Natural killer cell treated with Interleukin-12 subunit alpha and Interleukin-12 subunit beta and Interleukin-15 and Interleukin-18, amount 100 ng/mL, for 72 hours (primary cell): Measurements from ENCODE around the gene SAXO2. TPM values are rescaled to one million over a fixed set of nuclear protein-coding genes. Genes with fewer than 3 reads are reported as not detected.
"Not testable (repeated sequence)": the region's sequence is repeated elsewhere in the genome, so short reads cannot be mapped to it uniquely, and the experiment has no call there.

Source experiments
- ATAC-seq, 2 donors: fragments of 150-1000 bp; cut with Tn5 transposase in 1 of 2; sonication (Bioruptor Pico), chemical (Tn5 transposase) in 1 of 2; 2 replicates each; pipeline ENCODE4 v1.10.0; 2021
- DNase-seq: peaks from one replicate; pipeline ENCODE4 v3.0.0; 2022; ENCODE audit warnings: low spot score
- H3K27ac Mint-ChIP-seq, 2 donors: 1 replicate in 1 of 2; 2 replicates in 1 of 2; pipeline ENCODE4 v1.8.0; 2022; ENCODE audit warnings: mixed read lengths in 2 of 2, mild to moderate bottlenecking in 1 of 2, moderate library complexity in 1 of 2
- H3K27me3 Mint-ChIP-seq, 2 donors: 1 replicate in 1 of 2; 2 replicates in 1 of 2; pipeline ENCODE4 v1.8.0; 2022; ENCODE audit warnings: mixed read lengths in 2 of 2
- H3K36me3 Mint-ChIP-seq: one replicate; pipeline ENCODE4 v1.8.0; 2022; ENCODE audit warnings: mixed read lengths
- H3K4me1 Mint-ChIP-seq, 2 donors: 1 replicate in 1 of 2; 2 replicates in 1 of 2; pipeline ENCODE4 v1.8.0; 2022; ENCODE audit warnings: low read depth in 2 of 2, mixed read lengths in 2 of 2, mild to moderate bottlenecking in 1 of 2
- H3K4me3 Mint-ChIP-seq: one replicate; pipeline ENCODE4 v1.8.0; 2022; ENCODE audit warnings: mixed read lengths
- H3K9me3 Mint-ChIP-seq: 2 replicates; pipeline ENCODE4 v1.8.0; 2022; ENCODE audit warnings: mixed read lengths
- total RNA-seq, 2 donors: library from RNA; stranded (reverse); gene quantifications; one replicate each; pipeline ENCODE4 v1.2.3, GENCODE V29; 2022

Gene SAXO2
- total RNA-seq, 2 donors from 2014 or later = 0.59 to 1.3 TPM

DNA sequence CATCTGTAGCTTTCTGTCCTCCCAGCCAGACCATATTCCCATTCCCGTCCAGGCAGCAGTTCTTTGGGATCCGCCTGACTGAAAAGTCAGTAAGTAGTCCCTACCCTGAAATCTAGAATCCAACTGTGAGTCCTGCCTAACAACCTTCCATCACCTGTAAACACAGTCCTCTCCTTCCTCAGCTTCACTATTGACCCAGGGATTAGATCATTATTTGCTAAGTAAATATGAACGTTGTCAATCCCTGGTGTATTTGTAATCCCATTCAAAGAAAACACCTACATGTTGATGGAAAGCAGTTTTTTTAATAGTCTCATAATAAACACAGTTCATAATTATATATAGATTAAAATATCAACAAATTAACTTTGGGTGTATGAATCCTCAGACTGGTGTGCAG lies 732 bp downstream of the SAXO2 start:
- peak overlapping the region; percentile 62 to 80 for H3K27ac Mint-ChIP-seq
- peaks cover 6% of the 10 kb centered on the region for H3K36me3 Mint-ChIP-seq
- no peaks in the 10 kb centered on the region for H3K27me3 Mint-ChIP-seq
- DNase-seq = no peak
- H3K4me1 Mint-ChIP-seq = peaks cover 15 to 26% of the 10 kb centered on the region in 2 donors
- peak overlapping the region; percentile 86 for H3K4me3 Mint-ChIP-seq
- no peaks in the 10 kb centered on the region for H3K9me3 Mint-ChIP-seq
- no peak for ATAC-seq

DNA sequence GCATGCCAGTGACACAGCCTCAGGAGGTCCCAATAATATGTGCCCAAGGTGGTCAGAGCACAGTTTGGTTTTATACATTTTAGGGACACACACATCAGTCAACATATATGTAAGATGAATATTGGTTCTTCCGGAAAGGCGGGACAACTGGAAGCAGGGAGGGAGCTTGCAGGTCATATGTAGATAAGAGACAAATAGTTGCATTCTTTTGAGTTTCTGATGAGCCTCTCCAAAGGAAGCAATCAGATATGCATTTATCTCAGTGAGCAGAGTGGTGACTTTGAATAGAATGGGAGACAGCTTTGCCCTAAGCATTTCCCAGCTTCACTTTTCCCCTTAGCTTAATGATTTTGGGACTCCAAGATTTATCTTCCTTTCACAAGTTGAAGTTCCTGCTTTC lies 4.5 kb downstream of the SAXO2 start:
- H3K4me1 Mint-ChIP-seq, H3K9me3 Mint-ChIP-seq, H3K4me3 Mint-ChIP-seq, ATAC-seq, H3K36me3 Mint-ChIP-seq, H3K27ac Mint-ChIP-seq, DNase-seq, H3K27me3 Mint-ChIP-seq: not testable (repeated sequence)

DNA sequence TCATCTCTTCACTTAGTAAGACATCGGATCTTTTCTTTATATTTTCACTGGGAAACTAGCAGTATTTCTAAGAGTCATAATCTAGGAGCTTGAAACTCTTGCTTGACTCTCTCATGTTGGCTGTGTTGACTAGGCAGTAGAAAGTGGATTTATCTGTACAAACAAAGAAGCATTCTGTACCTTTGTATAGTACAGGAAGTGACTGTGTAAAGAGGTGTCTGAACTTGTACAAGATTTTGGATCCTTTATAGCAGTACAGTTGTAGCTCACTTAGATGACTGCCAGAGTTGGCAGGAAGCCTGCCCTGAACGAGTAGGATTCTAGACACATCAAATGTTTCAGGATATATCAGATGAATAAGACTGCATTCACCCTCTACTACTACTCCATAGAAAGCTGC lies 5.8 kb downstream of the SAXO2 start:
- not testable (repeated sequence) for ATAC-seq, H3K4me1 Mint-ChIP-seq, H3K36me3 Mint-ChIP-seq, H3K9me3 Mint-ChIP-seq, H3K27ac Mint-ChIP-seq, H3K4me3 Mint-ChIP-seq, DNase-seq, H3K27me3 Mint-ChIP-seq

DNA sequence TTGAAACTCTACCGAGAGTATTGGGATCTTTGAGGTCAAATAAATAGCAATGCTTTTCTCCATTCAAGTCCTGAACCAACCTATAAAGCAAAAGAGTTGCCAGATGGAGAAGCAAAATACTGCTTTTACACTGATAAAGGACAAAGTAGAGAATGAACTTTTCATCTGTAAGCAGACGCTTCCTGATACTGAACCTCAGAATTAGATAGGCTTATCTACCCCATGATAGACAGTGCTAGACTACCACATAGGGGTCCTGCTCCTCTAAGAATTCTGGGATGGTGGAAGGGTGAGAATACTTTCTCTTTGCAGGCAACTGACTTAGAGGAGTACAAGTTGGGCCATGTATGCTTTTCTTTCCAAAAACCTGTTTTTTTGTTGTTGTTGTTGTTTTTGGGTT lies 9.5 kb downstream of the SAXO2 start:
- ATAC-seq = no peak
- DNase-seq = no peak
- Mint-ChIP-seq H3K4me1 (no peaks in the 10 kb centered on the region), H3K36me3 (no peaks in the 10 kb centered on the region), H3K27ac (no peak overlapping the region), H3K27me3 (peaks cover 17 to 18% of the 10 kb centered on the region in 2 donors), H3K4me3 (no peak overlapping the region), H3K9me3 (no peaks in the 10 kb centered on the region)

DNA sequence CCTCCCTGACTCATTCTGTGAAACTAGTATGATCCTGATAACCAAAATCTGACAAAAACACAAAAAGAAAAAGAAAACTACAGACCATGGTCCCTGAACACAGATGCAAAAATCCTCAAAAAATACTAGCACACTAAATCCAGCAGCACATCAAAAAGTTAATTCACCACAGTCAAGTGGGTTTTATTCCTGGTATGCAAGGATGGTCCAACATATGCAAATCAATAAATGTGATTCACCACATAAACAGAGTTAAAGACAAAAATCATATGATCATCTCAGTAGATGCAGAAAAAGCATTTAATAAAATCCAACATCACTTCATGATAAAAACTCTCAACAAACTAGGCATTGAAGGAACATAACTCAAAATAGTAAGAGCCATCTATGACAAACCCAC lies 12.8 kb downstream of the SAXO2 start:
- Mint-ChIP-seq H3K27me3 (peaks cover 24 to 30% of the 10 kb centered on the region in 2 donors), H3K9me3 (no peaks in the 10 kb centered on the region), H3K4me3 (no peak overlapping the region), H3K4me1 (no peaks in the 10 kb centered on the region), H3K36me3 (no peaks in the 10 kb centered on the region), H3K27ac (no peak overlapping the region)
- ATAC-seq (no peak), DNase-seq (no peak)

DNA sequence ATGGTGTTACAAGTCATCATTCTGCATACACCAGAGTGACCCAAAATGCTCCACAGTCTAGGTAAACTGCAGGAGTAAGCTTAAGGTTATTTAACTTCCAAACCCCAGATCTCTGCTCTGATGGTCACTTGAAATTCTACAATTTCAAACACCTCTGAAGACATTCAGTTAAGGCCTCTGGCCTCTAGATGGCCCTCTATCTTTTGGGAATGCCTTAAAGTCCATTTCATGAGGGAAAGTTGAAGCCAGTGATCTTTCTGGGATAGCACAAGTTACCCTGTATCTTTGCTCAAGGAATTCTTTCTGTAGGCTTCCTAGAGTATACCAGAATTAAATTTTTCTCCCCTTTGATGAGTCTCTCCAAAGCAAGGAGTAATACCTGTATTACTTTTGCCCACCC lies 18.7 kb downstream of the SAXO2 start:
- H3K4me1 Mint-ChIP-seq, H3K9me3 Mint-ChIP-seq, ATAC-seq, H3K27ac Mint-ChIP-seq, H3K36me3 Mint-ChIP-seq, H3K4me3 Mint-ChIP-seq, DNase-seq: not testable (repeated sequence)
- peaks cover 13% of the 10 kb centered on the region in 2 donors for H3K27me3 Mint-ChIP-seq

DNA sequence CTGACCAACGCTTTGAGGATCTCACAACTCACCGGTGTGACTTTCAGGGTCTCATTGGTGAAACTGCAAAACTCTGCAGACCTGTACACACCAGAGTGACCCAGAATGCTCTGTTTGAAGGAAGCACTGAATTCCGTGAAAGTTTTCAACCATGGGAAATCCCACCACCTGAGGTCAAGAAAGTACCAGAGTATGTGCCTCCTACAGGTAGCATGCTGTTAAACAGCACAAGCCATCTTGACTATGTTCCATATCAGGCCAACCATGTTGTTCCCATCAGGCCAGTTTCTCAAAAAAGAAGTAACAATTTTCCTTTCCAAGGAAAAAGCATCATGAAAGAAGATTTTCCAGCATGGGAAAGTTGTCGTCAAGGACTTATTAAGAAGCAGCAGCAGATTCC lies 19.8 kb downstream of the SAXO2 start:
- not testable (repeated sequence) for H3K27ac Mint-ChIP-seq, DNase-seq, H3K4me1 Mint-ChIP-seq, H3K9me3 Mint-ChIP-seq, H3K4me3 Mint-ChIP-seq, ATAC-seq, H3K36me3 Mint-ChIP-seq
- H3K27me3 Mint-ChIP-seq = peaks cover 12% of the 10 kb centered on the region in 2 donors

DNA sequence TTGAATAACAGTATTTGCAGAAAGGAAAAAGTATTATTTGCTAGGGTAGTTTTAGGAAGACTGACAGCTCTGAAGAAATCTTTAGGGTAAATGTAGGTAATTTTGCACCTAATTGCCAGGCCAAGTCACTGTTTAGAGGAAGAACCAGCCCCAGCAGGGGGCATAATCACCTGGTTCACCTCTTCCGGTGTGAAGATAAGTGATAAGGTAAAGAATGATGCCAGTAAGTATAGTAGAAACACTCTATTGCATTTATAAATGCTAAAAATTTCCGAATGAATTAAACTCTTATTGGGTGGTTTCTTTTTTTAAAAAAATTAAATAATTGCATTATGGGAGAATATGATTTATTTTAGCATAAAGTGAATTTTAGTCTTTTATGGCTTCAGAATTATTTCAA lies 21.8 kb downstream of the SAXO2 start:
- DNase-seq, H3K27me3 Mint-ChIP-seq, H3K27ac Mint-ChIP-seq, H3K4me1 Mint-ChIP-seq, H3K4me3 Mint-ChIP-seq, H3K36me3 Mint-ChIP-seq, ATAC-seq, H3K9me3 Mint-ChIP-seq: not testable (repeated sequence)

DNA sequence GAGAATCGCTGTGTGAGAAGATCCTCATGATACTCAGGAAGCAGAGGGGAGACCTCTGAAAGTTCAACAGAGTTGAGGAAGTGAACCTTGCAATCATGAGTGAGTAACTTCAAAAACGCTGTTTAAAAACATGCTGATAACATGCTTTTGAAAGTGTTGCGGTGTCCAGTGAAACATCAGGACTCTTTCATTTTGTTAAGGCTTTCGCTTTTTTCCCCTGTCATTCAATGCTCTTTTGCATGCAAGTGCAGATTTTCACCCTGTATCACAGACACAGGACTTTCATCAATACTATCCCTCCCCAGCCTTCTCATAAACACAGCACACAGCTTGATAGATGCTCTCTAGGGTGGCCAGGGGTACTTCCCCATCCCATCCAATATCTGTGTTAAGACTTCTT lies 23.9 kb downstream of the SAXO2 start:
- H3K36me3 Mint-ChIP-seq, H3K9me3 Mint-ChIP-seq, ATAC-seq, H3K4me3 Mint-ChIP-seq, DNase-seq, H3K4me1 Mint-ChIP-seq, H3K27ac Mint-ChIP-seq: not testable (repeated sequence)
- H3K27me3 Mint-ChIP-seq = peaks cover 10 to 14% of the 10 kb centered on the region in 2 donors

DNA sequence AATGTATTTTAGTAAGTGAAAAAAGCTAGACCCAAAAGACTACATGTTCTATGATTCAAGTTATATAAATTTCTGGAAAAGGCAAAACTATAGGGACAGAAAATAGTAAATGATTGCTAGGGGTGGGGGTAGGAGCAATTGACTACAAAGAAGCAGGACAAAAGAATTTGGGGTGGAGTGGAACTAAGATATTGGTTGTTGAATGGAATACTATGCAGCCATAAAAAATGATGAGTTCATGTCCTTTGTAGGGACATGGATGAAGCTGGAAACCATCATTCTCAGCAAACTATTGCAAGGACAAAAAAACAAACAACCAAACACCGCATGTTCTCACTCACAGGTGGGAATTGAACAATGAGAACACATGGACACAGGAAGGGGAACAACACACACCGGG lies 25.6 kb downstream of the SAXO2 start:
- not testable (repeated sequence) for H3K4me3 Mint-ChIP-seq, H3K36me3 Mint-ChIP-seq, H3K27ac Mint-ChIP-seq, H3K4me1 Mint-ChIP-seq, DNase-seq, H3K9me3 Mint-ChIP-seq, ATAC-seq
- peaks cover 10 to 14% of the 10 kb centered on the region in 2 donors for H3K27me3 Mint-ChIP-seq

DNA sequence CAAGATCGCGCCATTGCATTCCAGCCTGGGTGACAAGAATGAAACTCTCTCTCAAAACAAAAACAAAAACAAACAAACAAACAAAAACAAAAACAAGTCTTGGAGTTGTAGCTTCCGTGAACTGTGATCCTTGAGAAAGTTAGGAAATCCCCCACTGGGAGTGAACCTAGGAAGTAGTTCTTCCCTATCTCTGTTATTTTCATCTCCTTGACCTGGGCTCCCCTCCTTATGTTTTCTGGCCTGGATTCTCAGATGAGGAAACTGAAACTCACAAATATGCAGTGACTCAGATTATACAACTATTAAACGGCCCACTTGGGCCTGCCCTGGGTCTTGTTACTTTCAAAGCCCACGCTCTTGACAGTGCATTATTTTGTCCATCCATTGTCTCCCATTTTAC lies 29.7 kb downstream of the SAXO2 start:
- ATAC-seq = no peak
- H3K36me3 Mint-ChIP-seq = no peaks in the 10 kb centered on the region
- no peak for DNase-seq
- H3K27ac Mint-ChIP-seq = no peak overlapping the region
- peaks cover 10 to 14% of the 10 kb centered on the region in 2 donors for H3K27me3 Mint-ChIP-seq
- H3K4me3 Mint-ChIP-seq = no peak overlapping the region
- peaks cover under 1 to 2% of the 10 kb centered on the region in 2 donors for H3K4me1 Mint-ChIP-seq
- H3K9me3 Mint-ChIP-seq = no peaks in the 10 kb centered on the region

DNA sequence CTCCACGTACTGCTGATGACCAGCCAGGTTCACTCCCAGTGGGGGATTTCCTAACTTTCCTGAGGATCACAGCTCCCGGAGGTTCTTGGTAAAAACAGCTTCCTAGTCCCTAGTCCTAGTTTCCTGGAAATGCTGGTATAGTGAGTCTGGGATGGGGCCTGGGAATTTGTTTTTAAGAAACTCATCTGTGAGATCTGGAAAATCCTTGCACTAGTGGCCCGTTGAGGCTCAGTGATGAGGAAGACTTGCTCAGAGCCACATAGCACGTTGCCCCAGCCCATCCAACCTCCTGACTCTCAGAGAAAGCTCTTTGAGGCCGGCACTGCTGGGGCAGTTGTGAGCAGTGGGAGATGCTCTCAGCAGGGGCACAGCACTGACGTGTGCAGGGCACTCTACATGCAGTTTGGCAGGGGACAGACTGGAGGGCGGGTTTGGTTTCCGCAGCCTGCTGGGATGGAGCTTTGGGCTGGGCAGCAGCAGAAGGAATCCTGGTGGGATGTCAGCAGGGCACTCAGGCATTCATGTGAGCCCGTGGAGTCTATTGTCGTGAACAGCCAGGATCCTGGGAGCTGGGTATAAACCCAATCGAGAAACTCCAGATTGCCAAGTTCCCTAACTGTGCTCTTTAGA lies 31.6 kb downstream of the SAXO2 start:
- no peak overlapping the region for H3K4me3 Mint-ChIP-seq

DNA sequence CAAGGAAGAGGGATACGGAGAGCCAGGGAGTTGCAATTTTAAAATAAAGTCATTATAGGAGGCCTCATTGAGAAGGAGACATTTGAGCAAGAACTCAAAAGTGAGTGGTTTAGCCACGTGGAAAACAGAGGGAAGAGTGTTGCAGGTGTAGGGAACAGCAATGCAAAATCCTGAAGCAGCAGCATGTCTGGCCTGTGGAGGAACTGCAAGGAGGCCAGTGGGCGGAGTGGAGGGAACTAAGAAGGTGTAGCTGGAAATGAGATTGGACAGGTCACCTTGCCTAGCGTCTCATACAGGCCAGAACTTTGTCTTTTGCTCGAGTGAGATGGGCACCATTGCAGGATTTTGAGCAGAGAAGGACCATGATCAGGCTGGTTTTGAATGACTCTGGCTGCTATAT lies 34.9 kb downstream of the SAXO2 start:
- no peaks in the 10 kb centered on the region for H3K9me3 Mint-ChIP-seq
- peaks cover 8 to 10% of the 10 kb centered on the region in 2 donors for H3K4me1 Mint-ChIP-seq
- peak overlapping the region; percentile 15 to 44 for H3K27ac Mint-ChIP-seq
- no peaks in the 10 kb centered on the region for H3K27me3 Mint-ChIP-seq
- ATAC-seq (no peak), DNase-seq (no peak)
- H3K4me3 Mint-ChIP-seq = peak overlapping the region; percentile 33
- H3K36me3 Mint-ChIP-seq = no peaks in the 10 kb centered on the region

More for the DNA sequence above, 31.6 kb downstream of the SAXO2 start:
- H3K36me3 Mint-ChIP-seq = no peaks in the 10 kb centered on the region
- no peaks in the 10 kb centered on the region for H3K9me3 Mint-ChIP-seq
- peaks cover 8 to 10% of the 10 kb centered on the region in 2 donors for H3K4me1 Mint-ChIP-seq
- DNase-seq = no peak
- no peak overlapping the region for H3K27ac Mint-ChIP-seq
- H3K27me3 Mint-ChIP-seq = peaks cover 4 to 11% of the 10 kb centered on the region in 2 donors
- no peak for ATAC-seq

DNA sequence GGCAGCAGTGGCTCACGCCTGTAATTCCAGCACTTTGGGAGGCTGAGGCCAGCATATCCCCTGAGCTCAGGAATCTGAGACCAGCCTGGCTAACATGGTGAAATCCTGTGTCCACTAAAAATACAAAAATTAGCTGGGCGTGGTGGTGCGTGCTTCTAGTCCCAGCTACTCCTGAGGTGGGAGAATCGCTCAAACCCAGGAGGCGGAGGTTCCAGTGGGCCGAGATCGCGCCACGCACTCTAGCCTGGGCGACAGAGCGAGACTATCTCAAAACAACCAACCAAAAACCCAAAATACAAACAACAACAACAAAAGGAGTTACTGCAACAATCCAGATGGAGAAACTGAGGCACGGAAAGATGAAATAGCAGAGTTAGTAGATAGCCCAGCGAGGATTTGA lies 35.4 kb downstream of the SAXO2 start:
- ATAC-seq = no peak
- no peaks in the 10 kb centered on the region for H3K9me3 Mint-ChIP-seq
- peaks cover 8 to 10% of the 10 kb centered on the region in 2 donors for H3K4me1 Mint-ChIP-seq
- peak overlapping the region in 1 of 2 donors; percentile 15 for H3K27ac Mint-ChIP-seq
- H3K27me3 Mint-ChIP-seq = no peaks in the 10 kb centered on the region
- H3K4me3 Mint-ChIP-seq = peak overlapping the region; percentile 30
- DNase-seq = no peak
- no peaks in the 10 kb centered on the region for H3K36me3 Mint-ChIP-seq

DNA sequence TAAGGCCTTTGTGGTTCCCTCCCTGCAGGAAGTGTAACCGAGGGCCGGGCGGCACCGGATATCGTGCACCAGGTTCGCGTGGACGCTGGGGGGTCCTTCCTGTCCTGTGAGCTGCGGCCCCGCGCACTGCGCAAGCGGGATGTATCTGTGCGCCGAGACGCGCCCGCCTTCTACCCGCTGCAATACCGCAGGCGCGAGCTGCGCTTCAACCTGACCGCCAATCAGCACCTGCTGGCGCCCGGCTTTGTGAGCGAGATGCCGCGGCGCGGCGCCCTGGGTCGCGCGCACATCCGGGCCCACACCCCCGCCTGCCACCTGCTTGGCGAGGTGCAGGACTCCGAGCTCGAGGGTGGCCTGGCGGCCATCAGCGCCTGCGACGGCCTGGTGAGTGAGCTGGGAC lies 35.9 kb downstream of the SAXO2 start:
- no peak overlapping the region for H3K27ac Mint-ChIP-seq
- H3K36me3 Mint-ChIP-seq = no peaks in the 10 kb centered on the region
- H3K4me1 Mint-ChIP-seq = peaks cover 8 to 10% of the 10 kb centered on the region in 2 donors
- peak; percentile 74 for DNase-seq
- no peaks in the 10 kb centered on the region for H3K9me3 Mint-ChIP-seq
- H3K27me3 Mint-ChIP-seq = no peaks in the 10 kb centered on the region
- ATAC-seq = peak; percentile 88 to 91
- H3K4me3 Mint-ChIP-seq = peak overlapping the region; percentile 30
